ENCODE results near the gene PSMD9.
"Not testable (repeated sequence)": the region's sequence is repeated elsewhere in the genome, so short reads cannot be mapped to it uniquely, and the experiment has no call there.

PSMD9 gene

DNA sequence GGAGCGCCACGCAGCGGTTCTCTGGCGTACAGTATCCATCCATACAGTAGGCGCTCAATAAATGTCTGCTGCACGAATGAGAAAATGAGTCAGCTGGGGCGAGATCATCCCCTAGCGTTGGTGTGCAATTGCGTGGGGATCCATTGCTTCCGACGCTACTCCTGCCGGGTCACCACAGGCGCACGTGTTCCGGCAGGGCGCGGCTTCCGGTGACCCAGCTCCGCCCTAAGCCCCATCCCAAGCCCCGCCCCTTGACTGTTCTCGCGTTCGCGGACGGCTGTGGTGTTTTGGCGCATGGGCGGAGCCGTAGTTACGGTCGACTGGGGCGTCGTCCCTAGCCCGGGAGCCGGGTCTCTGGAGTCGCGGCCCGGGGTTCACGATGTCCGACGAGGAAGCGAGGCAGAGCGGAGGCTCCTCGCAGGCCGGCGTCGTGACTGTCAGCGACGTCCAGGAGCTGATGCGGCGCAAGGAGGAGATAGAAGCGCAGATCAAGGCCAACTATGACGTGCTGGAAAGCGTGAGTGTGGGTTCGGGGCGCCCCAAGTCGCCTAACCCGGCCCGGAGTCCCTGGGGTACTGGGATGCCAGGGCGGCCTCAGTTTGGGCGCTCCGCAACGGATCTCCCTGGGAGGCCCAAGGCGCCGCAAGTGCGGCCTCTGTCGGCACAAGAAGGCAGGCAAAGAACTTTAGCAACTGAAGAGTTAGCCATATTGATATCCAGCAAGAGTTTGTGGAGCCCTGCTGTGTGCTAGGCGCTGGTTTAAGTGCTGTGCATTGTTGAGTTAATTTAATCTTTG lies at the start of gene PSMD9:
PSMD9 (plus strand) TSS at position 313 of the 796 bp plus-strand sequence; CDS start at position 380, 67 bp downstream.
- peak; percentile 100 for DNase-seq

DNA sequence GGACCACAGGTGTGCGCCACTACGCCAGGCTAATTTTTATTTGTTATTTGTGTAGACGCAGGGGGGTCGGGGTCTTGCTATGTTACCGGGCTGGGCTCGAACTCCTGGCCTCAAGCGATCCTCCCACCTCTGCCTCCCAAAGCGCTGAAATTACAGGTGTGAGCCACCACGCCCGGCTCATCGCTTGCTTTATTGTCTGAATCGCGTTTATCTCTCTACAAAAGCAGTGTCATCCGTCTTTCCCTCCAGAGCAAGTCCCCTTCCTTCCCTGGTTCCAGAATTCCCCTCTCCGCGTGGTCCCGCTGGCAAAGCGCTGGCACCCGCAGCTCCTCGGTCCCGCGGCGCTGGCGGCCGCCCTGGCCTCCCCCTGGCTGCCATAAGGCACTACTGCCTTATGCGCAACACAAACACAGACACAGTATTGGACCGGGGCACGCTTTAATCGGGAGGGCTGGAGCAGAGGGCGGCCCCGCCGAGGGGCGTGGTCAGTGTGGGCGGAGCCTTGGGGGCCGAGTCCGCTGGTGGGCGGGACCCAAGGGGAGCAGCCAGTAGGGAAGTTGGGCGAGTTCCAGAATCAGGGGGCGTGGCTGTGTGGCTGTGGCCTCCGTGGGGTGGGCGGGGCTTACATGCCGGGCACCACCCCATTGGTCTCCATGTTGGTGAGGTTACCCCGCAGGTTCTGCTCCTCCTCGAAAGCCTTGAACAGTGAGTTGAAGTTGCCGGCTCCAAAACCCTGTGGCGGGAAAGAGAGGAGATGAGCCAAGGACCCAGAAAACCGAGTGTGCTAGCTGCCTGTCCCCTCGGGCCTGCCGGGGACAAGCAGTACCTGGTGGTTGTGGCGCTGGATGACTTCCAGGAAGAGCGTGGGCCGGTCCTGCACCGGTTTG lies 49.2 kb upstream of the PSMD9 start:
- DNase-seq = peak; percentile 100

DNA sequence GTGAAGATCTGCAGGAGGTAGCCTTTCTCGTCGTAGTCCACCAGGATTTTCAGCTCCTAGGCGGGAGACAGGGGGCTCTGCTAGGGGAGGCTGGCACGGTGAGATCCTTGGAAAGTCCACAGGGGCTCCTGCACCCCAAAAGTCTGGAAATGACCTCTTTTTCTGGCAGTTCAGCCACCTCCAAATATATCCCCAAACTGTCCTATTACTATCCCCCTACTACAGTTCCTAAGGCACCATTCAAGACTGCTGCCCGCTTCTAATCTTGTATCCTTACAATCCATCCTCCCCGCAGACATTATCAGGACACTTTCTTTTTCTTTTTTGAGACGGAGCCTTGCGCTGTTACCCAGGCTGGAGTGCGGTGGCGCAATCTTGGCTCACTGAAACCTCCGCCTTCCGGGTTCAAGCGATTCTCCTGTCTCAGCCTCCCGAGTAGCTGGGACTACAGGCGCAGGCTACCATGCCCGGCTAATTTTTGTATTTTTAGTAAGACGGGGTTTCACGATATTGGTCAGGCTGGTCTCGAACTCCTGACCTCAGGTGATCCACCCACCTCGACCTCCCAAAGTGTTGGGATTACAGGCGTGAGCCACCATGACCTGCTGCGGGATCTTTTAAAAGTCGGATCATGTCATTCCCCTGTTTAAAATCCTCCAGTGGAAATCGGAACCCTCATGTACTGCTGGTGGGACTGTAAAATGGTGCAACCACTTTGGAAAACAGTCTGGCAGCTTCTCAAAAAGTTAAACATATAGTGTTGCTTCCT lies 48.4 kb upstream of the PSMD9 start:
- DNase-seq = no peak

- DNase-seq = no peak
Measured at GRCh38 chr12:121843236-121843982, 45.2 kb upstream of the PSMD9 start.

DNA sequence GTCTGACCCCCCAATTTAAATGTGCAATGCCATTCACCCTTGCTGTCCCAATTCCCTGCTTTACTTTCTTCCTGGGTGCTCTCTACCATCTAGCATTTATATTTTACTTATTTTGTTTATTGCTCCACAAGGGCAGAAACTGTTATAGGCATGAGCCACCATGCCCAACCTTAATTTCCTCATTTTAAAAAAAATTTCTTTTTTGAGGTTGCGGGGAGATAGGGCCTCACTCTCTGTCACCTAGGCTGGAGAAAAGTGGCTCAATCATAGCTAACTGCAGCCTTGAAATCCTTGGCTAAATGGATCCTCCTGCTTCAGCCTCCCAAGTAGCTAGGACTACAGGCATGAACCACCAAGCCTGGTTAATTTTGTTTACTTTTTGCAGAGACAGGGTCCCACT lies 42.9 kb upstream of the PSMD9 start:
- no peak for DNase-seq

GRCh38 chr12:121849211-121849610 lies 39.4 kb upstream of the PSMD9 start:
- no peak for DNase-seq

GRCh38 chr12:121849665-121850064 lies 38.9 kb upstream of the PSMD9 start:
- no peak for DNase-seq

DNA sequence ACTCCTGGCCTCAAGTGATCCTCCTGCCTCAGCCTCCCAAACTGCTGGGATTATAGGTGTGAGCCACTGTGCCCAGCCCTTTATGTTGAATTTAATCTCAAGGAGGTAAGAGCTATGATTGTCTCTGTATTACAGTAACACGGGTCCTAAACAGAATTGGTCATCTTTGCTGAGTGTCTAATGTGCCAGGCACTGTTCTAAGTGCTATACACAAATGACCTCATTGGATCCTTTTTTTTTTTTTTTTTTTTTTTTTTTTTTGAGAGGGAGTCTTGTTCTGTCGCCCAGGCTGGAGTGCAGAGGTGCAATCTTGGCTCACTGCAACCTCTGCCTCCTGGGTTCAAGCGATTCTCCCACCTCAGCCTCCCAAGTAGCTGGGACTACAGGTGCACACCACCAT lies 36.2 kb upstream of the PSMD9 start:
- DNase-seq = not testable (repeated sequence)

- no peak for DNase-seq
Measured at GRCh38 chr12:121857322-121858246, 31.0 kb upstream of the PSMD9 start.

- no peak for DNase-seq
Measured at GRCh38 chr12:121858318-121858661, 30.3 kb upstream of the PSMD9 start.

DNA sequence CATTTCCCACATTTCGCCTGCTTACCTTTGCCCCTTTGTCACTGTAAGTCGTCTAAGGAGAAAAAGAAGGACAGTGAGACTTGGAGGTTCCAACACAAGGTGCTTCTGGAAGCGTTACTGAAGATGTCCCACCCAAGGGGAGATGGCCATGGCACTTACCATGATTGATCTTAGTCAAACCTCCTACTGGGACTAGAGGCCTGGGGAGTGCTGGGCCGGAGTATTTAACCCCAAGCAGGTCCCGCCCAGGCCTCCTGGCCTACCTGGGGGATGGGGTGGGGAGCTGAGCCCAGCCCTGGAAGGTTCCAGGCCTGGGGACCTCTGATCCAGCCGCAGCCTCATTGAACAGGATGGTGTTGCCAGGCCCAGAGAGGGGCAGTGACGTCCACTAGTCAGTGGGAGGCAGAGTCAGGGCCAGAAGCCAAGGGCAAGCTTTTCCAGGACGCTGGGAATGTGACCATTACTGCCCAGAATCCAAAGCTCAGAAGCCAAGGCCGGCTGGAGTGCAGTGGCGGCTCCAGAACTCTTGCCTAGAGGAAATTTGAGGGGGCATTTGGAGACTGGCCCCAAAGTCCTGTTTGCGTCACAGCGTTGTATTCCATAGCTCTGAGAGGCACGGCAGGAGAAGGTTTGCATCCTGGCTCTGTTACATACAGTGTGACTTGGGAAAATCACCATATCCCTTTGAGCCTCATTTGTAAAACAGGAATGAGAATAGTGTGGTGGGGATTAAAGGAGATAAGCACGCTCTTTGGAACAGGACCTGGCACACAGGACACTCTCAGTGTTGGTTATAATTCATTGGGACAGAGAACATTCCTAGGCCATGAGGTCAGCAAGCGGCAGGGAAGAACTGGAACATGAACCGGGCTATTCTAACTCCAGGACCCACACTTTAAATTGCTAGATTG lies 29.7 kb upstream of the PSMD9 start, which contains the start of gene HPD:
HPD (minus strand) TSS at position 198 of the 911 bp plus-strand sequence; CDS start at position 162, 36 bp downstream.
- DNase-seq = no peak

- DNase-seq = no peak
Measured at GRCh38 chr12:121860257-121860656, 28.3 kb upstream of the PSMD9 start.

DNA sequence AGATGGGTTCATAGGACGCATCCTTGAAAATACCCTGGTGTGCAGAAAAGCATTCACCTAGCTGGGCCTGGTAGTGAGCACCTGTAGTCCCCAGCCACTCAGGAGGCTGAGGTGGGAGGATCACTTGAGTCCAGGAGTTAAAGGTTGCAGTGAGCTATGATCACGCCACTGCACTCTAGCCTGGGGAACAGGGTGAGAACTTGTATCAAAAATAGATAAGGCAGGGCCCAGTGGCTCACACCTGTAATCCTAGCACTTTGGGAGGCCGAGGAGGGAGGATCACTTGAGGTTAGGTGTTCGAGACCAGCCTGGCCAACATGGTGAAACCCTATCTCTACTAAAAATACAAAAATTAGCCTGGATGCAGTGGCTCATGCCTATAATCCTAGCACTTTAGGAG lies 27.9 kb upstream of the PSMD9 start:
- DNase-seq = not testable (repeated sequence)

DNA sequence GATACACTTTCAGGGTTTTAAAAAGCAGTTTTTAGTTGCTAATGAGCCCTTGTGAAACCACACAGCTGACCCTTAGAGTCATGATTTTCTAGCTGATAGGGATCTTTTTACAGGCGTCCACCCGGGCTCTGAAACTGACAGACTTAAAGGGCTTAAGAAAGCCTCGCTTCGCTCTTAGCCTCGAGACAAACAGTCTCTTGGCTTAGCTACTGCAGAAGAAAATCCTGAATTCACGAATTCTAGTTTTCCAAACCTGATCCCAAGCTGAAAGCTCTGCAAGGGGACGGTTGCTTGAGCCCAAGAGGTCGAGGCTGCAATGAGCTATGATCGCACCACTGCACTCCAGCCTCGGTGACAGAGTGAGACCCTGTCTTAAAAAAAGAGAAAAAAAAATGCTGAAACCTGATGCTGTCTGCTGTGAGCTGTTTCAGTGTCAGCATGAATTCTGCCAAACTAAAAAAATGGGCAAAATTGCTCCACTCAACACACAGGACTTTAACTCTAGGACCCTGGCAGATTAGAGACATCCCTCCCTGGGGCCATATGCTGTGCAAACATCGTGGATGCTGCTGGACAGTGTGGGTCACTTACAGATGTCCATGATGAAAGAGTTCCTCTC lies 26.8 kb upstream of the PSMD9 start:
- no peak for DNase-seq

GRCh38 chr12:121866331-121866730 lies 22.3 kb upstream of the PSMD9 start:
- DNase-seq = no peak

GRCh38 chr12:121869229-121869628 lies 19.4 kb upstream of the PSMD9 start:
- not testable (repeated sequence) for DNase-seq

- DNase-seq = no peak
Measured at GRCh38 chr12:121871467-121871866, 17.1 kb upstream of the PSMD9 start.

- DNase-seq = peak in 1 of 2 experiments; percentile 33
Measured at GRCh38 chr12:121872546-121873215, 15.9 kb upstream of the PSMD9 start.

DNA sequence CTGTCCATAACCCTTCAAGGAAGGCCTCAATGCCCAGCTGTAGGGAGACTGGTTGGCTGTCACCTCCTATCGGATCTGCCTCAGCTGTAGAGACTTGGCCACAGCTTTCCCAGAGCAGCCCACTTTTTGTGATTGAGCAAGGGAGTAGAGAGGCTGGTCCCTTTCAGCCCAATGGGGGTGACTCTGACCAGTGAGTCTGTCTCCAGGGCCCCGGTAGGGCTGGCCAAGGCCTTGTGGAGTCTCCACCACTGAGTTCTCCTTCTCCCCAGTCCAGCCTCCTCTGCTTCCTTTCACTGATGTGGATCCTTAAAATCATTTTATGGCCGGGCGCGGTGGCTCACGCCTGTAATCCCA lies 15.4 kb upstream of the PSMD9 start:
- DNase-seq = no peak
